DND-41 (cell line): ENCODE results near the gene ATOX1.

Source experiments
- ATAC-seq: fragments of 200-7000 bp; cut with Tn5 transposase; 3 replicates; pipeline ENCODE4 v1.9.1; 2021; ENCODE audit warnings: low read depth; ENCODE audit not compliant: insufficient read depth
- DNase-seq: peaks from one replicate; pipeline ENCODE4 v3.0.0-alpha.2; 2020
- H2AFZ ChIP-seq: 2 replicates; pipeline ENCODE4 v1.6.0; 2012; ENCODE audit warnings: low read depth, low read length
- H3K27ac ChIP-seq: 2 replicates; pipeline ENCODE4 v1.5.1; 2012; ENCODE audit warnings: low read length, inconsistent platforms
- H3K27me3 ChIP-seq: fragments of 200-600 bp; sonication (generic); 2 replicates; pipeline ENCODE4 v1.6.0; 2012; ENCODE audit warnings: low read length, mild to moderate bottlenecking, inconsistent platforms; ENCODE audit not compliant: insufficient read depth, poor library complexity
- H3K36me3 ChIP-seq: 2 replicates; pipeline ENCODE4 v1.5.1; 2012; ENCODE audit warnings: low read length, inconsistent platforms; ENCODE audit not compliant: insufficient read depth
- H3K4me1 ChIP-seq: 2 replicates; pipeline ENCODE4 v1.5.1; 2012; ENCODE audit warnings: mild to moderate bottlenecking, low read length; ENCODE audit not compliant: insufficient read depth
- H3K4me2 ChIP-seq: 2 replicates; pipeline ENCODE4 v1.6.0; 2012; ENCODE audit warnings: mild to moderate bottlenecking, moderate library complexity, low read length, inconsistent platforms; ENCODE audit not compliant: insufficient read depth
- H3K4me3 ChIP-seq, 2 experiments: fragments of 200-600 bp in 1 of 2; shearing (Covaris generic) in 1 of 2; 2 replicates each; pipeline ENCODE4 v1.5.1; 2012 to 2016; ENCODE audit warnings: inconsistent platforms in 2 of 2, low read length in 2 of 2, mild to moderate bottlenecking in 2 of 2, low read depth in 1 of 2, moderate library complexity in 1 of 2
- H3K79me2 ChIP-seq: 2 replicates; pipeline ENCODE4 v1.6.0; 2012; ENCODE audit warnings: low read length, inconsistent platforms; ENCODE audit not compliant: insufficient read depth
- H3K9ac ChIP-seq: 2 replicates; pipeline ENCODE4 v1.6.0; 2012; ENCODE audit warnings: low read depth, mild to moderate bottlenecking, inconsistent platforms, low read length, moderate library complexity
- H3K9me3 ChIP-seq: 2 replicates; pipeline ENCODE4 v1.5.1; 2012; ENCODE audit warnings: low read length, moderate library complexity, mild to moderate bottlenecking, inconsistent platforms; ENCODE audit not compliant: insufficient read depth, severe bottlenecking
- H4K20me1 ChIP-seq: 2 replicates; pipeline ENCODE4 v1.6.0; 2012; ENCODE audit warnings: low read length; ENCODE audit not compliant: insufficient read depth
- EZH2 ChIP-seq: IDR thresholded peaks from 3 replicates; pipeline ENCODE4 v1.6.1; 2012; ENCODE audit warnings: borderline replicate concordance, low read depth, mild to moderate bottlenecking, moderate library complexity, low read length, inconsistent platforms; ENCODE audit not compliant: severe bottlenecking
- TF ChIP-seq, protein P1 (sequence below): IDR thresholded peaks from 2 replicates; pipeline ENCODE4 v1.5.1; 2012; ENCODE audit warnings: borderline replicate concordance, low read length, moderate library complexity, mild to moderate bottlenecking; ENCODE audit not compliant: poor library complexity, severe bottlenecking; ENCODE audit errors: extremely low read depth

The ATOX1 gene

DNA sequence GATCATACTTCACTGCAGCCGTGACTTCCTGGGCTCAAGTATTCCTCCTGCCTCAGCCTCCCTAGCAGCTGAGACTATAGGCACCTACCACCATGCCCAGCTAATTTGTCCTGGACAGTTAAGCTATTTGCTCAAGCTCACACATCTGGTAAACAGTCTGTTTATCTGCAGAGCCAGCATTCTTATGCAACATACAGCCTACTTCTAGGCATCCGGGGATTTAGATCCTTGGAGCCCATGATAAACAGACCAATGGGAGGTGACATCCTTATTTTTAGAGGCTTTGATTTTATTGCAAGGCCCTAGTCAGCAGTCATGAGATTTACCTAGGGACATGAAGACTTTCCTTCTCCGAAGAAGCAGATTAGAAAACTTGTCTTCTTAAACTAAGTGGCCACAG is 21.0 kb downstream of the ATOX1 start:
- ATAC-seq (no peak), DNase-seq (no peak)
- Histone ChIP-seq H3K4me1 (no peaks in the 10 kb centered on the region), H3K27me3 (no peaks in the 10 kb centered on the region), H3K36me3 (no peaks in the 10 kb centered on the region), H3K79me2 (no peaks in the 10 kb centered on the region), H2AFZ (no peak overlapping the region), H3K9ac (no peak overlapping the region), H3K4me3 (no peak overlapping the region), H3K4me2 (no peak overlapping the region), H3K27ac (no peak overlapping the region), H4K20me1 (0 out of 2 replicates have a peak, but pooled peaks cover 3% of the 10 kb centered on the region), H3K9me3 (no peaks in the 10 kb centered on the region)
- no peak for TF ChIP-seq EZH2
- TF ChIP-seq, protein P1, sequence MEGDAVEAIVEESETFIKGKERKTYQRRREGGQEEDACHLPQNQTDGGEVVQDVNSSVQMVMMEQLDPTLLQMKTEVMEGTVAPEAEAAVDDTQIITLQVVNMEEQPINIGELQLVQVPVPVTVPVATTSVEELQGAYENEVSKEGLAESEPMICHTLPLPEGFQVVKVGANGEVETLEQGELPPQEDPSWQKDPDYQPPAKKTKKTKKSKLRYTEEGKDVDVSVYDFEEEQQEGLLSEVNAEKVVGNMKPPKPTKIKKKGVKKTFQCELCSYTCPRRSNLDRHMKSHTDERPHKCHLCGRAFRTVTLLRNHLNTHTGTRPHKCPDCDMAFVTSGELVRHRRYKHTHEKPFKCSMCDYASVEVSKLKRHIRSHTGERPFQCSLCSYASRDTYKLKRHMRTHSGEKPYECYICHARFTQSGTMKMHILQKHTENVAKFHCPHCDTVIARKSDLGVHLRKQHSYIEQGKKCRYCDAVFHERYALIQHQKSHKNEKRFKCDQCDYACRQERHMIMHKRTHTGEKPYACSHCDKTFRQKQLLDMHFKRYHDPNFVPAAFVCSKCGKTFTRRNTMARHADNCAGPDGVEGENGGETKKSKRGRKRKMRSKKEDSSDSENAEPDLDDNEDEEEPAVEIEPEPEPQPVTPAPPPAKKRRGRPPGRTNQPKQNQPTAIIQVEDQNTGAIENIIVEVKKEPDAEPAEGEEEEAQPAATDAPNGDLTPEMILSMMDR = no peak

DNA sequence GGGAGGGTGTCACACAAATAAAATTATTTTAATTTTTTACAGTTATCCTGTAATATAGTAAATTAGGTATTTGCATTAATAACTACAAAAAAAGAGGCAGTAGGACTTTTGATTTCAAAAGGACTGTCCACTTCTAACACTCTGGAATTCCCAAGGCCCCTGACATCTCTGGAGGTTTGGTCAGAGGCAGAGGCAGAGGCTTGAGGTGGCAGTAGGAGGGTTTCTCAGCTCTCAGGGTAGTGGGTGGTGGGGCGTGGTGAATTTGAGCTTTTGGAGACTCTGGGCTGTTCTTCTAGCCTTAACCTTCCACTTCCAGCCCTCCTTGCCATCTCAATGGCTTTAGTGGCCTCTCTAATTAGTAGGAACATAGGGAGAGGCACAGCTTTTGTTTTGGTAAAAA is 22.8 kb downstream of the ATOX1 start:
- Histone ChIP-seq H4K20me1 (0 out of 2 replicates have a peak, but pooled peaks cover 3% of the 10 kb centered on the region), H2AFZ (no peak overlapping the region), H3K27me3 (no peaks in the 10 kb centered on the region), H3K4me3 (no peak overlapping the region), H3K27ac (no peak overlapping the region), H3K36me3 (no peaks in the 10 kb centered on the region), H3K9me3 (no peaks in the 10 kb centered on the region), H3K79me2 (no peaks in the 10 kb centered on the region), H3K4me2 (no peak overlapping the region), H3K9ac (no peak overlapping the region), H3K4me1 (no peaks in the 10 kb centered on the region)
- no peak for DNase-seq
- TF ChIP-seq, protein P1 = no peak
- no peak for TF ChIP-seq EZH2
- no peak for ATAC-seq

DNA sequence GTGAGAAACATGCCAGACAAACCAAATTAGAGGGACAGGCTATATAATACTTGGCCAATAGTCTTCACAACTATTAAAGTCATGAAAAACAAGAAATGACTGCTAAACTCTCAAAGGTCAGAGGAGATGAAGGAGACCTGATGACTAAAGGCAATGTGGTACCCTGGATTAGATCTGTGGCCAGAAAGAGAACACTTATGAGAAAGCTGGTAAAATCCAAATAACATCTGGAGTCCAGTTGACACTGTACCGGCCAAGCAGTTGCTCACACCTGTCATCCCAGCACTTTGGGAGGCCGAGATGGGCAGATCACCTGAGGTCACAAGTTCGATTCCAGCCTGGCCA is 24.4 kb downstream of the ATOX1 start:
- Histone ChIP-seq H3K4me2 (no peak overlapping the region), H3K9ac (no peak overlapping the region), H3K4me1 (no peaks in the 10 kb centered on the region), H4K20me1 (0 out of 2 replicates have a peak, but pooled peaks cover 3% of the 10 kb centered on the region), H3K27ac (no peak overlapping the region), H3K36me3 (no peaks in the 10 kb centered on the region), H3K9me3 (no peaks in the 10 kb centered on the region), H3K79me2 (no peaks in the 10 kb centered on the region), H3K4me3 (no peak overlapping the region), H3K27me3 (no peaks in the 10 kb centered on the region), H2AFZ (no peak overlapping the region)
- ATAC-seq = no peak
- TF ChIP-seq, protein P1 = no peak
- no peak for TF ChIP-seq EZH2
- no peak for DNase-seq

DNA sequence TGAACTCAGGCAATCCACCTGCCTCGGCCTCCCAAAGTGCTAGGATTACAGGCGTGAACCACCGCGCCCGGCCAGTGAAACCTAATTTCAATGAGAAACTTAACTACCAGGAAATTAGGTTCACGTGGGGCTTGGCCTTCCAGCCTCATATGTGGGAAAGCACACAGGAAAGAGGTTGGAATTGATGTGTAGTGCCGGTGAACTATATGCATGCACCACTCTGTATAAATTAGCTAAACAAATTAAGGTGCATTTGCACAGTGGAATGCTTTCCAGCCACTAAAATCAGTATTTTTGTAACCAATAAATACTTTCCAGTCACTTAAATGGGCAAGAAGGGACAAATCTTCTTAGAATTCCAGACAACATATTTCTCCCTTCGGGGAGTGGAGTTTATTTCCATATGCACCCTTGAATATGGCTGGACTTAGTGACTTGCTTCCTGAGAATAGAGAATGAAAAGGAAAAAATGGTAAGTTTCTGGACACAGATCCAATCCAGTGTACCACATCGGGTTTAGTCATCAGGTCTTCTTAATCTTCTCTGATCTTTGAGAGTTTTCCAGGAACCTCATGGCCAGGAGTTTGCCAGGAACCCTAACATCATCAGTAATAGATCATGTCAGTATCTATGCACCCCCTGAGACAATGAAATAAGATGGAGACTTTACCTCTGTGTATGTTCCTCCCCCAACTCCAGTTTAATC is 24.9 kb downstream of the ATOX1 start:
- Histone ChIP-seq H3K9me3 (no peaks in the 10 kb centered on the region), H3K79me2 (no peaks in the 10 kb centered on the region), H3K36me3 (no peaks in the 10 kb centered on the region), H3K27ac (no peak overlapping the region), H2AFZ (no peak overlapping the region), H3K27me3 (no peaks in the 10 kb centered on the region), H3K4me3 (no peak overlapping the region), H3K4me2 (no peak overlapping the region), H3K4me1 (no peaks in the 10 kb centered on the region), H3K9ac (no peak overlapping the region), H4K20me1 (0 out of 2 replicates have a peak, but pooled peaks cover 3% of the 10 kb centered on the region)
- no peak for TF ChIP-seq EZH2
- TF ChIP-seq, protein P1 = no peak
- no peak for ATAC-seq
- no peak for DNase-seq
